ENCODE results near the gene ATP8B4. TPM values are rescaled to one million over a fixed set of nuclear protein-coding genes. Genes with fewer than 3 reads are reported as not detected.

The ATP8B4 gene
- polyA plus RNA-seq, 1 donor (not counting 4 experiments of a cell fraction or from before 2014, with no cell fraction given): 0.05 TPM

DNA sequence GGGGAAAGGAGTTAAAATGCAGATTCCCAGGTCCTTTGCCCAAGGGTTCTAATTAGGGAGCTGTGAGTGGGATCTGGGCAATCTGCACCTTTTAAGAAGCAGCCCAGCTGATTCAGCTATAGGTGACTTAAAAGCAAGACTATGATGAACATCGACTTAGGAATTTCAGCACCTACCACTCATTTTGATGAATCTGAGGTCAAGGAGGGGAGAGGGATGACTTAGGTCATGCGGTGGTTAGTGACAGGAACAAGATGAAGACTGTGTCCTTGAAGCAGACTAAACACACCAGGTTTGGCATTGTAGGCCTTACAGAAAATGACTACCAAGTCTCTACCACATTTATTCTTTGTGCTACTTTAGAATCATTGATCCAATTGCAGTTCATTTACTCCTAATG lies 301.9 kb downstream of the ATP8B4 start:
- H3K4me1 ChIP-seq (ENCODE audit: control insufficient read depth, extremely low read depth, insufficient read depth, low read length): no peaks in the 10 kb centered on the region
- no peak overlapping the region for H3K27ac ChIP-seq (ENCODE audit: control insufficient read depth, insufficient read depth, low read length)
- no peak overlapping the region for H2AFZ ChIP-seq (ENCODE audit: control insufficient read depth, low read length)
- no peak overlapping the region for H3K4me3 ChIP-seq (ENCODE audit: control insufficient read depth in 2 of 3, extremely low read depth in 1 of 3, insufficient read depth in 2 of 3, low read depth in 1 of 3, low read length in 3 of 3)
- DNase-seq (ENCODE audit: low read depth, low spot score) (no peak), FAIRE-seq (no peak)
- H3K9me3 ChIP-seq (ENCODE audit: control insufficient read depth, low read depth, low read length): no peaks in the 10 kb centered on the region
- no peaks in the 10 kb centered on the region for H4K20me1 ChIP-seq (ENCODE audit: control insufficient read depth, extremely low read depth, insufficient read depth, low read length)
- no peaks in the 10 kb centered on the region for H3K36me3 ChIP-seq (ENCODE audit: control insufficient read depth in 2 of 2, extremely low read depth in 1 of 2, insufficient read depth in 2 of 2, low read length in 2 of 2)
- dilution Hi-C loops (cut with MboI; ENCODE audit: extremely low pct_ligation_motif_present, low sequenced_read_pairs): no loop called here
- H3K9me1 ChIP-seq (ENCODE audit: control insufficient read depth, extremely low read depth, insufficient read depth, low read length): no peaks in the 10 kb centered on the region
- TF ChIP-seq, protein P1, sequence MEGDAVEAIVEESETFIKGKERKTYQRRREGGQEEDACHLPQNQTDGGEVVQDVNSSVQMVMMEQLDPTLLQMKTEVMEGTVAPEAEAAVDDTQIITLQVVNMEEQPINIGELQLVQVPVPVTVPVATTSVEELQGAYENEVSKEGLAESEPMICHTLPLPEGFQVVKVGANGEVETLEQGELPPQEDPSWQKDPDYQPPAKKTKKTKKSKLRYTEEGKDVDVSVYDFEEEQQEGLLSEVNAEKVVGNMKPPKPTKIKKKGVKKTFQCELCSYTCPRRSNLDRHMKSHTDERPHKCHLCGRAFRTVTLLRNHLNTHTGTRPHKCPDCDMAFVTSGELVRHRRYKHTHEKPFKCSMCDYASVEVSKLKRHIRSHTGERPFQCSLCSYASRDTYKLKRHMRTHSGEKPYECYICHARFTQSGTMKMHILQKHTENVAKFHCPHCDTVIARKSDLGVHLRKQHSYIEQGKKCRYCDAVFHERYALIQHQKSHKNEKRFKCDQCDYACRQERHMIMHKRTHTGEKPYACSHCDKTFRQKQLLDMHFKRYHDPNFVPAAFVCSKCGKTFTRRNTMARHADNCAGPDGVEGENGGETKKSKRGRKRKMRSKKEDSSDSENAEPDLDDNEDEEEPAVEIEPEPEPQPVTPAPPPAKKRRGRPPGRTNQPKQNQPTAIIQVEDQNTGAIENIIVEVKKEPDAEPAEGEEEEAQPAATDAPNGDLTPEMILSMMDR (optimal IDR thresholded peaks at IDR 0.05 in 1 of 3, IDR thresholded peaks at IDR 0.05 in 1 of 3, conservative IDR thresholded peaks at IDR 0.05 in 1 of 3; ENCODE audit: extremely low read depth in 1 of 3, insufficient read depth in 2 of 3, low read length in 3 of 3): no peak
- no peak for TF ChIP-seq EZH2 (IDR thresholded peaks at IDR 0.05; ENCODE audit: low read length)
- H3K79me2 ChIP-seq (ENCODE audit: control insufficient read depth, insufficient read depth, low read length): no peaks in the 10 kb centered on the region
- no peak overlapping the region for H3K4me2 ChIP-seq (ENCODE audit: control insufficient read depth, extremely low read depth, insufficient read depth, low read depth, low read length)
- H3K27me3 ChIP-seq (ENCODE audit: control insufficient read depth, extremely low read depth, insufficient read depth, low read length): no peaks in the 10 kb centered on the region
- H3K9ac ChIP-seq (ENCODE audit: control insufficient read depth, extremely low read depth, insufficient read depth, low read length): no peak overlapping the region

DNA sequence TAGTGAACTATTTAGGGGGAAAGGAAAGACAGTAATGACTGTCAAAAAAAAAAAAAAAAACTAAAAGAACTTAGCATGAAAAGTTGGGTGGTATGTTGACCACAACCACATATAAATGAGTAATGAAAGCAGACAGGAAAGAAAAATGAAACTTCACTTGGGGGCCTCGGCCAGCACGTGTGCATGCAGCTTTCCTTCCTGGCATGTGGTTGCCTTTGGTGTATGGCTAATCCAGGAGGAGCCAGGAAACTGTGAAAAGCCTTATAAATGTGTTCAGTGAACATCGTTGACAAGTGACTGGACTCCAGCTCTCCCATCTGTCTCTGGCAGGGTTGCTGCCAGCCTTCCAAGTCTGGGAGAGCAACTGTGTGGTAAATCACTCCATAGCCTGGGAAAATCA lies 303.1 kb downstream of the ATP8B4 start:
- DNase-seq (ENCODE audit: low read depth, low spot score) (no peak), FAIRE-seq (no peak)
- H3K79me2 ChIP-seq (ENCODE audit: control insufficient read depth, insufficient read depth, low read length): no peaks in the 10 kb centered on the region
- no peaks in the 10 kb centered on the region for H3K27me3 ChIP-seq (ENCODE audit: control insufficient read depth, extremely low read depth, insufficient read depth, low read length)
- no peaks in the 10 kb centered on the region for H3K9me3 ChIP-seq (ENCODE audit: control insufficient read depth, low read depth, low read length)
- H3K36me3 ChIP-seq (ENCODE audit: control insufficient read depth in 2 of 2, extremely low read depth in 1 of 2, insufficient read depth in 2 of 2, low read length in 2 of 2): no peaks in the 10 kb centered on the region
- H3K9ac ChIP-seq (ENCODE audit: control insufficient read depth, extremely low read depth, insufficient read depth, low read length): no peak overlapping the region
- no peak overlapping the region for H2AFZ ChIP-seq (ENCODE audit: control insufficient read depth, low read length)
- dilution Hi-C loops (cut with MboI; ENCODE audit: extremely low pct_ligation_motif_present, low sequenced_read_pairs): no loop called here
- no peak overlapping the region for H3K4me3 ChIP-seq (ENCODE audit: control insufficient read depth in 2 of 3, extremely low read depth in 1 of 3, insufficient read depth in 2 of 3, low read depth in 1 of 3, low read length in 3 of 3)
- no peaks in the 10 kb centered on the region for H3K4me1 ChIP-seq (ENCODE audit: control insufficient read depth, extremely low read depth, insufficient read depth, low read length)
- no peak overlapping the region for H3K4me2 ChIP-seq (ENCODE audit: control insufficient read depth, extremely low read depth, insufficient read depth, low read depth, low read length)
- TF ChIP-seq EZH2 (IDR thresholded peaks at IDR 0.05; ENCODE audit: low read length): no peak
- TF ChIP-seq, protein P1 (optimal IDR thresholded peaks at IDR 0.05 in 1 of 3, IDR thresholded peaks at IDR 0.05 in 1 of 3, conservative IDR thresholded peaks at IDR 0.05 in 1 of 3; ENCODE audit: extremely low read depth in 1 of 3, insufficient read depth in 2 of 3, low read length in 3 of 3): no peak
- H3K27ac ChIP-seq (ENCODE audit: control insufficient read depth, insufficient read depth, low read length): no peak overlapping the region
- no peaks in the 10 kb centered on the region for H3K9me1 ChIP-seq (ENCODE audit: control insufficient read depth, extremely low read depth, insufficient read depth, low read length)
- H4K20me1 ChIP-seq (ENCODE audit: control insufficient read depth, extremely low read depth, insufficient read depth, low read length): no peaks in the 10 kb centered on the region
